HG03460 (cell line): ENCODE data around the gene CAMK2B.

ENCODE experiments used
- ATAC-seq: cut with Tn5 transposase; IDR thresholded peaks from one replicate; pipeline ENCODE4 v1.9.1; 2021; ENCODE audit not compliant: unreplicated experiment

CAMK2B gene

GRCh38 chr7:44196450-44196872 is 128.9 kb downstream of the CAMK2B start:
- no peak for ATAC-seq

- ATAC-seq, result no peak
These were observed 129.5 kb downstream of the CAMK2B start for GRCh38 chr7:44195889-44196288.

GRCh38 chr7:44194562-44195145 is 130.7 kb downstream of the CAMK2B start:
- no peak for ATAC-seq

GRCh38 chr7:44194069-44194468 is 131.3 kb downstream of the CAMK2B start:
- no peak for ATAC-seq

- ATAC-seq, result no peak
These were observed 132.2 kb downstream of the CAMK2B start for GRCh38 chr7:44193011-44193802.

GRCh38 chr7:44191171-44191570 is 134.2 kb downstream of the CAMK2B start:
- no peak for ATAC-seq

GRCh38 chr7:44189993-44190872 is 135.2 kb downstream of the CAMK2B start:
- ATAC-seq, result no peak

GRCh38 chr7:44189286-44189992 is 136.0 kb downstream of the CAMK2B start, which contains the start of gene GCK:
TSS of gene GCK (minus strand) at chr7:44189439. CDS start at chr7:44188953, 486 bp downstream.
- ATAC-seq, result no peak

GRCh38 chr7:44188480-44189225 is 136.7 kb downstream of the CAMK2B start:
- no peak for ATAC-seq

- no peak for ATAC-seq
These were observed 137.6 kb downstream of the CAMK2B start for GRCh38 chr7:44187636-44188416.

- ATAC-seq, result no peak
These were observed 138.7 kb downstream of the CAMK2B start for GRCh38 chr7:44186736-44187135.

GRCh38 chr7:44185729-44186128 is 139.7 kb downstream of the CAMK2B start:
- ATAC-seq, result no peak

GRCh38 chr7:44184873-44185446 is 140.4 kb downstream of the CAMK2B start:
- no peak for ATAC-seq

GRCh38 chr7:44184206-44184872 is 141.1 kb downstream of the CAMK2B start:
- ATAC-seq, result no peak

- ATAC-seq, result no peak
These were observed 142.0 kb downstream of the CAMK2B start for GRCh38 chr7:44183386-44183785.

- no peak for ATAC-seq
These were observed 142.6 kb downstream of the CAMK2B start for GRCh38 chr7:44182827-44183226.

GRCh38 chr7:44180631-44181030 is 144.8 kb downstream of the CAMK2B start:
- ATAC-seq, result no peak

GRCh38 chr7:44177570-44178131 is 147.7 kb downstream of the CAMK2B start:
- no peak for ATAC-seq
